Activated naive CD4-positive, alpha-beta T cell treated with anti-CD3 and anti-CD28 coated beads for 36 hours (primary cell): ENCODE results near the gene METAP1D. TPM values are rescaled to one million over a fixed set of nuclear protein-coding genes. Genes with fewer than 3 reads are reported as not detected.

Experiments used
- CTCF ChIA-PET: fragments of 350-600 bp; sonication (Branson Sonifier 250); formaldehyde crosslinking; loops from one replicate; lab custom pipeline; 2021; ENCODE audit warnings: antibody characterized with exemption; lab: Charles Lee
- DNase-seq: peaks from one replicate; pipeline ENCODE4 v3.0.0-alpha.2; 2020
- H3K27ac Mint-ChIP-seq: one replicate; pipeline ENCODE4 v1.8.0; 2021; ENCODE audit warnings: mild to moderate bottlenecking, mixed read lengths
- H3K27me3 Mint-ChIP-seq: one replicate; pipeline ENCODE4 v1.8.0; 2021; ENCODE audit warnings: low read depth, mixed read lengths
- H3K36me3 Mint-ChIP-seq: one replicate; pipeline ENCODE4 v1.8.0; 2021; ENCODE audit warnings: low read depth, mixed read lengths
- H3K4me1 Mint-ChIP-seq: one replicate; pipeline ENCODE4 v1.8.0; 2021; ENCODE audit warnings: low read depth, mixed read lengths
- H3K4me3 Mint-ChIP-seq: one replicate; pipeline ENCODE4 v1.8.0; 2021; ENCODE audit warnings: mild to moderate bottlenecking, moderate library complexity, mixed read lengths
- H3K9me3 Mint-ChIP-seq: one replicate; pipeline ENCODE4 v1.8.0; 2021; ENCODE audit warnings: mixed read lengths
- intact Hi-C: fragments of 100-400 bp; cut with micrococcal nuclease; formaldehyde crosslinking; loops from one replicate; pipeline ENCODE4 v1.15.1; 2023
- total RNA-seq, 2 experiments: library from RNA; stranded (reverse); gene quantifications; one replicate each; pipeline ENCODE4 v1.2.3, GENCODE V29; 2021

Gene METAP1D
- total RNA-seq, 2 experiments from 2014 or later, result 2.5 to 3.4 TPM

DNA sequence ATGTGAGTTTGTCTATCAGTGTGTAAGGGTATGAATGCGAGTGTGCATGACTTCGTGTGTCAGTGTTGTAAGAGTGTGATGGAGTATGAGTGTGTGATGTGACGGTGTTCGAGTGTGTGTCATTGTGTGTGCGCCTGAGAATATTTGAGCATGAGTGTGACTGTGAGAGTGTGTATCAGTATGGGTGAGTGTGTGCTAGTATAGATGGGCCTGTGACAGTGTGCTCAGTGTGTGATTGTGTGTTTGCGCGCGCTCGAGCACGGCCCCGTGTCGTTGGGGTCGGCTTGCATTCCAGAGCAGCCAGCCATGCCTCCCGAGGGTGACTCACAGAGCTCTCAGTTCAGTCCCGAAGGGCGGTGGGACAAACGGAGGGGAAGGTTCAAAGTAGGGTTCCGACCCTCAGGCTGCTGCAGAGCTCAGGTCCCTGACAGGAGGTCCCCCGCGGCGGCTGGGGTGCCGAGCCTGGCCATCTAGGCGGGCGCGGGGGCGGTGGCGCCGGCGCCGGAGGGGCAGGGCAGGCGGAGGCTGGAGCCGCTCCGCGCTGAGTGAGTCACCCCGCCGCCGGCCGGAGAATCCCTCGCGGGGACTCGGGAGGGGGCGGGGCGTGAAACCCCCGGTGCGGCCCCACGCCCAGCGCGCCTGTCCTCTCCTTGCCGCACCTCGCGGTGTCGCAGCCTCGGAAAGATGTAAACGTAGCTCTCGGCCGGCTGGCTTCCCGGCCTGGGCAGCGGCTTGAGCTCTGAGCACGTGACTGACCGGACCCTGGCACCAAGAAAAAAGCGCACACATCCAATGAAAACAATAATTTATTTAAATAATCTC lies 99.1 kb downstream of the METAP1D start:
- CTCF ChIA-PET, result interaction anchor here (1.2 kb wide), 1 partner anchor 8 kb away, joined by 3 read pairs; no protein-coding TSS in a partner anchor
- Mint-ChIP-seq H3K4me3 (peak overlapping the region; percentile 16), H3K36me3 (no peaks in the 10 kb centered on the region), H3K27me3 (peaks cover 71% of the 10 kb centered on the region), H3K9me3 (no peaks in the 10 kb centered on the region), H3K27ac (no peak overlapping the region), H3K4me1 (peaks cover 57% of the 10 kb centered on the region)
- peak; percentile 59 for DNase-seq
- intact Hi-C loops, result loop anchor here (5.0 kb wide), 3 partner anchors 782 to 1277 kb away; no protein-coding TSS in a partner anchor

DNA sequence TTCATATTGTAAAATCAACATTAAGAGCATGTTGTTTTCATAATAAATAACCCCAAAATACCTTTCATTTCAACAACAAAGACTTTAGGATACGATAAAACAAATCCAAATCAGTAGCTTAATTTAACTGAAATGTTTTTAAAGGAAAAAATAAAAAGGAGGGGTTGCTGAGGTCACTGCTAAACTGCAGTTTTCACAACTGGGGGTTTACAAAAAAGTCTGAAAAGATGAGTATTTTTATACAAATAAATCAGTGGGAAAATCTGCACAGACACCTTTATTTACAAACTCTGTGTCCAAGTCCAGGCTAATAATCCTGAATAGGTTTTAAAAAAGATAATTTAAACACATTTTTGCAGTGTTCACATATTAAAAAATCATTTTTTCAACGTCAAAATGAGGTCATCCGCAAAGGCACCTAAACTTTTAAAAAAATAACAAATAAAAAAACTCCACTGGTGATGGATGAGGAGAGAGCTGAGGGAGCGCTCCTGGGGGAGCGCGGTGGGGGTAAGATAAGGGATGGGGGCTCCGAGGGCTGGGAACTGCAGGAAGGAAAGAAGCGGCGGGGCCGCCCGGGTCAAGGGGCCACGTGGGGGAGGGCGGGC lies 99.8 kb downstream of the METAP1D start:
- Mint-ChIP-seq H3K9me3 (no peaks in the 10 kb centered on the region), H3K27ac (no peak overlapping the region), H3K4me3 (peak overlapping the region; percentile 21), H3K36me3 (no peaks in the 10 kb centered on the region), H3K4me1 (peaks cover 59% of the 10 kb centered on the region), H3K27me3 (peaks cover 71% of the 10 kb centered on the region)
- CTCF ChIA-PET, result interaction anchor here (1.2 kb wide), 1 partner anchor 7 kb away, joined by 3 read pairs; no protein-coding TSS in a partner anchor
- intact Hi-C loops, result loop anchor here (5.0 to 10.0 kb wide), 9 partner anchors 157 to 1277 kb away; partner anchors contain the start of genes DYNC1I2, PDK1 and TLK1
- no peak for DNase-seq

DNA sequence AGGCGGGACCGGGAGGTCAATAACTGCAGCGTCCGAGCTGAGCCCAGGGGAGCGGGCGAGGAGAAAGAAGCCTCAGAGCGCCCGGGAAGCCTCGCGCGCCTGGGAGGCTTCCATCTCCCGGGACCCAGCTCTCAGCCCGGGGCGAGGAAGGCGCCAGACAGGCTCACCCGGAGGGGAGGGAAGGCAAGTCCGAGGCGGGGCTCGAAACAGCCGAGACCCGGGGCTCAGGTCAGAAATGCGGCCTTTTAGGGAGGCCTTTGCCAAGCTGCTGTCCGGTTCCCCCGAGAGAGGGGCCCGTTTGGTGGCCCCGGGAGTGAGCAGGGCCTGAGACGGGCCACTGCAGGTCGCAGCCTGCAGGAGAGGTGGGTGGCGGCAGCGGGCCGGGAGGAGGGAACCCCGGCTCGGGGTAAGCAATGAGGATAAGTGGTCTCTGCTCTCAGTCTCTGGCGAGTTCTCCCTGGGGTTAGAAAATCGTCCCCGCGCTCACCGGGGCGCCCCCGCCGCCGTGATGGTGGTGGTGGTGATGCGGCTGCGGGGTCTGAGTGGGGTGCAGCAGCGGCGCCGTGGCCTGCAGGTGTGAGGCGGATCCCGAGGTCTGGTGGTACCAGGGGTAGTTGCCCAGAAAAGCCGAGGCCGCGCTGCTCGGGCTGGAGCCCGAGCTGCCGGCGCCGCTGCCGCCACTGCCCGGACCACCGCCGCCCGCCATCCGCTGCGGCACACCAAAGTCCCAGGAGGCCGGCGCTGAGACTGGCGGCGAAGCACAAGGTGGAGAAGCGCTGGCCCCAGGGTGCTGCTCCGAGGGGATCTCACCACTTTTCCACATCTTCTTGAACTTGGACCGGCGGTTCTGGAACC lies 100.6 kb downstream of the METAP1D start:
- Mint-ChIP-seq H3K27me3 (peaks cover 73% of the 10 kb centered on the region), H3K36me3 (no peaks in the 10 kb centered on the region), H3K9me3 (no peaks in the 10 kb centered on the region), H3K4me3 (peak overlapping the region; percentile 7), H3K27ac (no peak overlapping the region), H3K4me1 (peaks cover 58% of the 10 kb centered on the region)
- CTCF ChIA-PET, result interaction anchor here (3.2 kb wide), 1 partner anchor 13 kb away, joined by 21 read pairs; no protein-coding TSS in a partner anchor
- DNase-seq, result no peak
- intact Hi-C loops, result loop anchor here (5.0 to 10.0 kb wide), 6 partner anchors 158 to 936 kb away; partner anchors contain the start of genes DYNC1I2, PDK1 and TLK1

DNA sequence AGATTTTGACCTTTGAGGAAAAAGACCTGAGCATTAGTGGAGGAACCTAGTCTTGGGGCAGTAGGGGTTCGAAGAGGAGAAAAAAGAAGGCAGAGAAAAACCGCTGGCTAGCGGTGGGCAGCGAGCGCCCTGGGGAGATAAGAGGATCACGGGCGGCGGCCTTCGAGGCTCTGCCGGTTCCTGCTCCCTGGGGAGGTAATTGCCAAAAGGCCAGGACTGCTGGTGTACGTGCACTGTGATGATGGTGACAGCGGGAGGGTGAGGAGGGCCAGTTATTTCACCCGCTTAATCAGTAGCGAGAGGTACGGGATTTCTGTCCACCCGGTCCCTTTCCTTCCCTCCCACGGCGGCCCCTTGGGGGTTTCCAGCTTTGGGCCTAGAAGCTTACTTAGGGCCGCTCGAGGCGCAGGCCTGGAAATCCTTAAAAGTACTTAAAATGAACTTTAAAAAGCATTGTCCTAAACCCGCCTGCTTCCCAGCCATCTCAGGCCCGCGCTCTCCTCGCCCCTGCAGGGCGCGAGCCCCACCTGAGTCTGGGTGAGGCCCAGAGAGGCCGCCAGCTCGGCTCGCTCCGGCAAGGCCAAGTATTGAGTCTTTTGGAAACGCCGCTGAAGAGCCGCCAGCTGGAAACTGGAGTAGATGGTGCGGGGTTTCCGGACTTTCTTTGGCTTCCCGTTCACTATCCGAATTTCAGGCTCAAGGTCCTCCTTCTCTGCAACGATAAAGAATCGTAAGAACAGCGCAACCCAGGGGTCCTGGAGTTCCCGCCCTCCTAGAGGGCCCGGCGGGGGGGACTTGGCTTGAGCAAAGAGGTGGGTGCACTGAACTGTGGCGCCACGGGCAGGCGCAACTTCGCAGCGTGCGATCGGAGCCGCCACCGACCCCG lies 101.4 kb downstream of the METAP1D start:
- CTCF ChIA-PET, result interaction anchor here (0.7 to 3.2 kb wide), 9 partner anchors 9 to 396 kb away, joined by 3 to 21 read pairs (median 4); partner anchors contain the start of gene DLX1
- intact Hi-C loops, result loop anchor here (1.0 to 10.0 kb wide), 7 partner anchors 16 to 936 kb away; partner anchors contain the start of genes DLX1, DYNC1I2, PDK1 and TLK1
- no peak for DNase-seq
- Mint-ChIP-seq H3K36me3 (no peaks in the 10 kb centered on the region), H3K27me3 (peaks cover 74% of the 10 kb centered on the region), H3K9me3 (no peaks in the 10 kb centered on the region), H3K4me3 (peak overlapping the region; percentile 76), H3K4me1 (peaks cover 55% of the 10 kb centered on the region), H3K27ac (peak overlapping the region; percentile 24)

DNA sequence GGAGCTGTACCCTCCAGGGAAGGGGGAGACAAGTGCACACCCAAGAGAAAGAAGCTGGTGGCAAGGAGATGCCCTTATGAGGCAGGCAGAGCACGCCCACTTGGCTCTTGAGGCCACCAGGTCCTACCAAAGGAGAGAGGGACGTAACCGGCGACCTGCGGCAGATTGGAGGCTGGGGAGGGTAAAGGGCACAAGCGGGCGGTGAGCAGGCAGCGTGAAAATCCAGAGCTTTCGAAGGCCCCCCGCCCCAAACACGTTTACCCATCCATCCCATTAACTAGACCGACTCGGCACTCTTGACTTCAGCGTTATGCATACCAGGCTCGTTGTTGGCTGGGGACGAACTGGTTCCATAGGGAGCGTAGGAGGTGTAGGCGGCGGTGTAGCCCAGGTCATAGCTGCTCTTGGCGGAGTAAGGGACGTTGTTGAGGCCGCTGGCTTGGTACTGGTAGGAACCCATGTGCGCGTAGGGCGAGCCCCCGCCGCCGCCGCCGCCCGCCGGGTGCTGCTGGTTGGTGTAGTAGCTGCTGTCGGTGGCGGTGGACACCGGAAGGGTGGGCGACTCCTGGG lies 102.2 kb downstream of the METAP1D start:
- CTCF ChIA-PET, result interaction anchor here (0.7 to 3.2 kb wide), 11 partner anchors 10 to 414 kb away, joined by 3 to 21 read pairs (median 3); partner anchors contain the start of genes DLX1 and DYNC1I2
- intact Hi-C loops, result loop anchor here (1.0 to 10.0 kb wide), 13 partner anchors 17 to 1173 kb away; partner anchors contain the start of genes DLX1, DYNC1I2, GORASP2 and HAT1
- peak overlapping the region; percentile 24 for H3K27ac Mint-ChIP-seq
- H3K4me3 Mint-ChIP-seq, result peak overlapping the region; percentile 76
- H3K9me3 Mint-ChIP-seq, result no peaks in the 10 kb centered on the region
- peaks cover 54% of the 10 kb centered on the region for H3K4me1 Mint-ChIP-seq
- no peak for DNase-seq
- H3K27me3 Mint-ChIP-seq, result peaks cover 74% of the 10 kb centered on the region
- no peaks in the 10 kb centered on the region for H3K36me3 Mint-ChIP-seq

DNA sequence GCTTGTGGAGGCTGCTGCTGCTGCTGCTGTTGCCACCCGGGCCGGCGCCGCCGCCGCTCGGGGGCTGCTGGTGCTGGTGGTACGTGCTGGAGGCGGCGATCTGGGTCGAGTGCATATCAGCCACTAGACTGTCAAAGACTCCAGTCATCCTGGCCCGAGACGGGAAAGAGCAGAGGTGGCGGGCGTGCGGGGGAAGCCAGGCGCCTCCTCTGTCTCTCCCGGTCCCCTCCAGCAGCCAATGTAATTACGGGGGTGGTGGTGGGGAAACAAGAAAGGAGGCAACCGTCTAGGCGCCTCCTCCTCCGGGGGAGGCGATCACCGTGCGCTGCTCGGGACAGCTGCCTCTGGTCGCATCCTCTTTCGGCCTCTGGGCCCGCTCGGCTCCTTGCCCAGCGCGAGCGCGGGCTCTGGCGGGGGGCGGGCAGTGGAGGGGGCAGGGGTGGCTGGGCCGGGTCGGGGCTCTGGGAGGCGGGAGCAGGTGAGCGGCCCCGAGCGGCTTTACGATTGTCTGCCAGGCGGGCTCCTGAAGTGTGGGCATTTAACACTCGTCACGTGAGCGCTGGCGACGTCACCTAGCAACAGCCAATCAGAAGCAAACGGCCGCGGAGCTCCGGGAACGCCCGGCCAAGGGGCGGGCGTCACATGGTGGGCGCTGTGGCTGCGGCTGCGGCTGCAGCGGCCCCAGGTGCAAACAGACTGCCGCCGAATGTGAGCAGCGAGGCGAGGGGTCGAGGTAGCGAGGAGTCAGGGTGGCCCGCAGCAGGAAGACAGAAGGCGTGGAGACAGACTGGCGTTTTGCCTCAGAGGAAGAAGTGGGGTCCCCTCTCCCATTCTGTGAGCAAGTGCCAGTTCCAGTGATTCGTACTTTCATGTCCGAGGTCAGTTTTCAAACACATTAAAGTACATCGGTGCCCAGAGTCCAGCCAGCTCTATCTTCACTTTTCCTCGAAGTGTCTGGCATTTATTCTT lies 102.9 kb downstream of the METAP1D start, which contains the start of gene DLX2:
Gene DLX2, minus strand, starts transcription at position 510 of the 969 bp plus-strand sequence. Its CDS starts 362 bp downstream, at position 148.
- DNase-seq, result peak; percentile 74
- intact Hi-C loops, result loop anchor here (1.0 to 10.0 kb wide), 16 partner anchors 7 to 1174 kb away; partner anchors contain the start of genes DYNC1I2, GORASP2, HAT1 and PDK1
- Mint-ChIP-seq H3K27ac (peak within 1 kb of the TSS; percentile 24), H3K36me3 (no peaks in the 10 kb centered on the region), H3K9me3 (no peaks in the 10 kb centered on the region), H3K4me1 (peaks cover 50% of the 10 kb centered on the region), H3K4me3 (peak within 1 kb of the TSS; percentile 76), H3K27me3 (peaks cover 71% of the 10 kb centered on the region)
- CTCF ChIA-PET, result interaction anchor here (0.7 to 3.2 kb wide), 14 partner anchors 10 to 415 kb away, joined by 3 to 24 read pairs (median 4); partner anchors contain the start of genes DLX1 and DYNC1I2

DNA sequence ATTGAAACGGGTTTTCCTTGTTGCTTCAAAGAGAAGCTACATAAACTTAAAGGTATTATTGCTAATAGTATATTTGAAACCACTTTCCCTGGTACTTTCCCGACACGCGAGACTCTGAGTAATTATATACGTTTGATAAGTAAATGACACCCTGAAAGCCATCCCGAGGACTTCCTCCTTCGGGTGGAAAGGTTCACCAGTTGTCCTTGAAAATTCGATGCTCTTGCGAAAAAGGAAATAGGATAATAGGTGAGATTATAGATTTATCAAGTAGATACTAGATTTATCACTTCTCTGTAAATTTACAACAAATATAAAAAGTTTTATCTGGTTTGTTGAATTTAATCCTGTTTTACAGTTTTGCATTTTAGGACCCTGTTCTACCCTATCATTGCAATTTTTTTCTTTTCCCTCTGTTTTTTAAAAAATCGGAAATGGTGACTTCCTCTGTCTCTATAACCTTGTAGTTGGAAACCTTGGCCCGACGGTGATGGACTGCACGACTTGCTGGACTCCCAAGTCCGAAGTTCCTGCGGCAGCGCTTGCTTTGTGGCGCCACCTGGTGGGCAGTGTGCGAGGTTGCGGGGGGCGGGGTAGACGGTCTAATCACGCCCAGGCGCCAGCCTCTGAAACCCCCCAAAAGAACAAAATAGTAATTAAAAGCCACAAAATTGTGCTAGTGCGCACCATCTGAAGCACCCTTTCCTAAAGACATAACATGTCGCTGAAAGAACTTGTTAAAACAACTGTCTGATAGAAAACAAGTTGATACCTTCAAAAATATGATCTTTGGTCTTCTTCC lies 103.9 kb downstream of the METAP1D start:
- no peaks in the 10 kb centered on the region for H3K9me3 Mint-ChIP-seq
- DNase-seq, result peak; percentile 86
- no peaks in the 10 kb centered on the region for H3K36me3 Mint-ChIP-seq
- CTCF ChIA-PET, result interaction anchor here (0.7 to 3.2 kb wide), 17 partner anchors 13 to 505 kb away, joined by 3 to 24 read pairs (median 4); partner anchors contain the start of gene DLX1
- peak overlapping the region; percentile 76 for H3K4me3 Mint-ChIP-seq
- H3K27ac Mint-ChIP-seq, result no peak overlapping the region
- H3K4me1 Mint-ChIP-seq, result peaks cover 54% of the 10 kb centered on the region
- intact Hi-C loops, result loop anchor here (1.0 to 10.0 kb wide), 15 partner anchors 8 to 1175 kb away; partner anchors contain the start of genes DYNC1I2, GORASP2, PDK1 and TLK1
- H3K27me3 Mint-ChIP-seq, result peaks cover 75% of the 10 kb centered on the region

DNA sequence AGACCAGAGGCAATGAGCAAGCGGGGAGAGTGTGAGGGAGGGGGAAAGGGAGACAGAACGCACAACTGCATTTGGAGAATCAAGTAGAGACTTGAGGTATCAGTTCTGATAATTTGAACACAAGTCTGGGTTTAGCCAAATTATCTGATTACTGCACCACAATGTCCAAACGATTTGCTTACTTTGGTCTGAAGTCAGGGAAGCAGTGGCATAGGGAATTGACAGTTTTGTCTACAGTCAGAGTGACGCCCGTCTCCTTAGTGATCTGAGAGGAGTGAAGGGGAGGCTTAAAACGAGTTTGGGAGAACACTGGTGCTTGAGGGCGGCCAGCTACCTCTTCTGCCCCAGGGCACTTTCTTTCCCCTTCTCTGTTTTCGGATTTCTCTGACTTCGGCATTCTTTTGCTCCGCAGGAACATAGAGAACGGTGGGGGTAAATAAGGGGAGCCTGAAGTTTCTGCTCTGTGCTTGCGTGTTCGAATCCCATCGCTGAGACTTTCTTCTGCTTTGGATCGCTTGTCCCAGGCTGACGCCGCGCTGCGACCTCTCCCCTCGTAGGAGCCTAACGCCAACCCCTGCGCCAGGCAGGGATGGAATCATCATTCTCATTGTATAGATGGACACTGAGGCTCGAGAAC lies 105.8 kb downstream of the METAP1D start:
- Mint-ChIP-seq H3K4me3 (peak overlapping the region; percentile 60), H3K9me3 (no peaks in the 10 kb centered on the region), H3K36me3 (no peaks in the 10 kb centered on the region), H3K4me1 (peaks cover 61% of the 10 kb centered on the region), H3K27me3 (peaks cover 82% of the 10 kb centered on the region), H3K27ac (no peak overlapping the region)
- intact Hi-C loops, result loop anchor here (2.0 to 10.0 kb wide), 2 partner anchors 359 to 941 kb away; partner anchors contain the start of gene TLK1
- DNase-seq, result no peak
- CTCF ChIA-PET, result interaction anchor here (0.6 to 2.1 kb wide), 12 partner anchors 19 to 559 kb away, joined by 3 to 7 read pairs (median 4); no protein-coding TSS in a partner anchor
